Measurements from ENCODE around the gene RPS21. TPM values are rescaled to one million over a fixed set of nuclear protein-coding genes. Genes with fewer than 3 reads are reported as not detected.

RPS21 gene
- total and polyA plus RNA-seq, 2 of the 13 experiments (the other 11 are each of a cell fraction or from before 2014, with no cell fraction given) = 2,647 to 11,063 TPM

GRCh38 chr20:62367633-62368391 lies 19.1 kb upstream of the RPS21 start (continued):
- TF ChIP-seq ZNF576 (CRISPR knock-in tag; IDR thresholded peaks at IDR 0.05) (peak; percentile 76; the same call in 1 of the 2 replicates), ZNF24 (IDR thresholded peaks at IDR 0.05) (peak; percentile 38; the same call in 1 of the 2 replicates), ATF7 (IDR thresholded peaks at IDR 0.05) (no peak), ATF7 (CRISPR knock-in tag; IDR thresholded peaks at IDR 0.05) (peak; percentile 49; the same call in 1 of the 2 replicates), KDM4B (CRISPR knock-in tag; IDR thresholded peaks at IDR 0.05) (0 out of 2 replicates have a peak, but pooled peaks have one; percentile 27), ZNF644 (CRISPR knock-in tag; IDR thresholded peaks at IDR 0.05; ENCODE audit: low read depth) (no peak), ZNF747 (CRISPR knock-in tag; IDR thresholded peaks at IDR 0.05; ENCODE audit: borderline replicate concordance) (peak; percentile 83; the same call in 1 of the 2 replicates), HNF1A (IDR thresholded peaks at IDR 0.05; ENCODE audit: low read depth) (no peak), HNF1A (CRISPR knock-in tag; IDR thresholded peaks at IDR 0.05; ENCODE audit: borderline replicate concordance) (peak; percentile 84), ZNF572 (CRISPR knock-in tag; IDR thresholded peaks at IDR 0.05) (no peak), ZNF484 (CRISPR knock-in tag; IDR thresholded peaks at IDR 0.05; ENCODE audit: borderline replicate concordance, low read depth) (peak; percentile 89; the same call in 1 of the 2 replicates), THAP11 (CRISPR knock-in tag; IDR thresholded peaks at IDR 0.05) (peak; percentile 48; the same call in 1 of the 2 replicates), PBX3 (CRISPR knock-in tag; IDR thresholded peaks at IDR 0.05; ENCODE audit: borderline replicate concordance) (no peak), PBX2 (CRISPR knock-in tag; IDR thresholded peaks at IDR 0.05) (no peak), GABPB1 (CRISPR knock-in tag; IDR thresholded peaks at IDR 0.05) (peak; percentile 66; the same call in 1 of the 2 replicates), PTBP1 (IDR thresholded peaks at IDR 0.05; ENCODE audit: low read depth, low read length, poor library complexity, severe bottlenecking) (no peak), MLX (CRISPR knock-in tag; IDR thresholded peaks at IDR 0.05) (no peak), FUBP1 (CRISPR knock-in tag; IDR thresholded peaks at IDR 0.05; ENCODE audit: borderline replicate concordance) (no peak), KLF11 (CRISPR knock-in tag; IDR thresholded peaks at IDR 0.05) (no peak; the same call in 1 of the 2 replicates), ZNF598 (CRISPR knock-in tag; IDR thresholded peaks at IDR 0.05; ENCODE audit: borderline replicate concordance) (peak; percentile 97; the same call in 1 of the 2 replicates)

Measured in HepG2 (cell line).